Measurements from ENCODE around the gene DDX25.
"Not testable (repeated sequence)": the region's sequence is repeated elsewhere in the genome, so short reads cannot be mapped to it uniquely, and the experiment has no call there.

DNA sequence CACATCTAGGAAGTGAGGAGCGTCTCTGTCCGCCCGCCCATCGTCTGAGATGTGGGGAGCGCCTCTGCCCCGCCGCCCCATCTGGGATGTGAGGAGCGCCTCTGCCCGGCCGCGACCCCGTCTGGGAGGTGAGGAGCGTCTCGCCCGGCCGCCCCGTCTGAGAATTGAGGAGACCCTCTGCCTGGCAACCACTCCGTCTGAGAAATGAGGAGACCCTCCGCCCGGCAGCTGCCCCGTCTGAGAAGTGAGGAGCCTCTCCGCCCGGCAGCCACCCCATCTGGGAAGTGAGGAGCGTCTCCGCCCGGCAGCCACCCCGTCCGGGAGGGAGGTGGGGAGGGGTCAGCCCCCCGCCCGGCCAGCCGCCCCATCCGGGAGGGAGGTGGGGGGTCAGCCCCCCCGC is 41.5 kb upstream of the DDX25 start:
- TF ChIP-seq CTCF, POLR2A (IDR thresholded peaks at IDR 0.05): not testable (repeated sequence)

Measured in lower leg skin (tissue), 3 donors.